ACHN (cell line): ENCODE measurements around the gene OR2M4.
"Not testable (repeated sequence)": the region's sequence is repeated elsewhere in the genome, so short reads cannot be mapped to it uniquely, and the experiment has no call there.

ENCODE experiments used
- DNase-seq: peaks from one replicate; pipeline ENCODE4 v3.0.0-alpha.2; 2015
- in situ Hi-C: cut with HindIII; loops from 2 replicates; pipeline ENCODE4 v1.10.0; 2017; ENCODE audit warnings: low sequenced_read_pairs, low pct_ligation_motif_present, low pct_unique_long_range_greater_than_20kb

The OR2M4 gene

GRCh38 chr1:248231117-248231516 lies at the start of gene OR2M4:
TSS of gene OR2M4 (plus strand) at chr1:248231417. CDS start at chr1:248238929, 7,512 bp downstream.
- in situ Hi-C loops, result no loop called here
- no peak for DNase-seq

- in situ Hi-C loops, result no loop called here
- DNase-seq, result no peak
Observed at GRCh38 chr1:248183996-248184395, 47.2 kb upstream of the OR2M4 start.

GRCh38 chr1:248187363-248187762 lies 43.9 kb upstream of the OR2M4 start:
- in situ Hi-C loops, result no loop called here
- DNase-seq, result no peak

GRCh38 chr1:248189026-248189425 lies 42.2 kb upstream of the OR2M4 start:
- no peak for DNase-seq
- in situ Hi-C loops, result no loop called here

- no peak for DNase-seq
- in situ Hi-C loops, result no loop called here
Observed at GRCh38 chr1:248194117-248194516, 37.1 kb upstream of the OR2M4 start.

- in situ Hi-C loops, result no loop called here
- DNase-seq, result no peak
Observed at GRCh38 chr1:248196965-248197364, 34.3 kb upstream of the OR2M4 start, which contains the start of gene OR2M3. TSS of gene OR2M3 (plus strand) at chr1:248197265. CDS start at chr1:248203068, 5,803 bp downstream.

GRCh38 chr1:248215880-248216279 lies 15.3 kb upstream of the OR2M4 start:
- no peak for DNase-seq
- in situ Hi-C loops, result no loop called here

- DNase-seq, result no peak
- in situ Hi-C loops, result no loop called here
Observed at GRCh38 chr1:248225537-248225936, 5.7 kb upstream of the OR2M4 start.

- in situ Hi-C loops, result no loop called here
- DNase-seq, result no peak
Observed at GRCh38 chr1:248229360-248229908, 1.8 kb upstream of the OR2M4 start.

- in situ Hi-C loops, result no loop called here
- no peak for DNase-seq
Observed at GRCh38 chr1:248239478-248239877, 8.3 kb downstream of the OR2M4 start.

- in situ Hi-C loops, result no loop called here
- peak; percentile 61 for DNase-seq
Observed at GRCh38 chr1:248243204-248243603, 12.0 kb downstream of the OR2M4 start.

- DNase-seq, in situ Hi-C loops: not testable (repeated sequence)
Observed at GRCh38 chr1:248259309-248259708, 28.1 kb downstream of the OR2M4 start.

GRCh38 chr1:248268178-248268577 lies 37.0 kb downstream of the OR2M4 start:
- no peak for DNase-seq
- in situ Hi-C loops, result no loop called here

GRCh38 chr1:248273225-248273624 lies 42.0 kb downstream of the OR2M4 start:
- in situ Hi-C loops, DNase-seq: not testable (repeated sequence)

GRCh38 chr1:248277876-248278275 lies 46.7 kb downstream of the OR2M4 start, which contains the start of gene OR2T33:
TSS of gene OR2T33 (minus strand) at chr1:248277976. CDS start at chr1:248273814, 4,162 bp downstream.
- no peak for DNase-seq
- in situ Hi-C loops, result no loop called here

GRCh38 chr1:248288391-248288790 lies 57.2 kb downstream of the OR2M4 start:
- in situ Hi-C loops, result no loop called here
- no peak for DNase-seq
